ENCODE data around the gene FGD5. TPM values are rescaled to one million over a fixed set of nuclear protein-coding genes. Genes with fewer than 3 reads are reported as not detected.

FGD5 gene
- total RNA-seq, 1 donor, result 0.18 TPM

DNA sequence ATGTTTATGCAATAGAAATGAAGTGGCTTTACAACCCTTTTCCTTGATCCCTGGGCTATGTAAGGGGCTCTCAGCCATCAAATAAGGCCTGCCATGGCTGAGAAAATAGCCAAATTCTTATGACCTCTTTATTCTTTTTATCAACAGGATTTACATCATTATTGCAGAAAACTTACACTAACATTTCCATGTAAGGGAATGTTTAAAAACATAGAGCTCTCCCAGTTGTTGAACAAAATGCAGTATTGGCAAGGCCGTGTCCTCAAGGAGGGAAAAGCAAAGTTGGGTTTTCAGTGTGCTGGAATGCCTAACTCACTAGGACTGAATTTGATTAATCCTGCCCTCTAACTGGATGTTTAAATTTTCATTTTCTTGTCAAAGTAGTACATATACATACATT, 150.9 kb downstream of the FGD5 start:
- no peak for DNase-seq (ENCODE audit: low read depth)
- TF ChIP-seq, protein P1, sequence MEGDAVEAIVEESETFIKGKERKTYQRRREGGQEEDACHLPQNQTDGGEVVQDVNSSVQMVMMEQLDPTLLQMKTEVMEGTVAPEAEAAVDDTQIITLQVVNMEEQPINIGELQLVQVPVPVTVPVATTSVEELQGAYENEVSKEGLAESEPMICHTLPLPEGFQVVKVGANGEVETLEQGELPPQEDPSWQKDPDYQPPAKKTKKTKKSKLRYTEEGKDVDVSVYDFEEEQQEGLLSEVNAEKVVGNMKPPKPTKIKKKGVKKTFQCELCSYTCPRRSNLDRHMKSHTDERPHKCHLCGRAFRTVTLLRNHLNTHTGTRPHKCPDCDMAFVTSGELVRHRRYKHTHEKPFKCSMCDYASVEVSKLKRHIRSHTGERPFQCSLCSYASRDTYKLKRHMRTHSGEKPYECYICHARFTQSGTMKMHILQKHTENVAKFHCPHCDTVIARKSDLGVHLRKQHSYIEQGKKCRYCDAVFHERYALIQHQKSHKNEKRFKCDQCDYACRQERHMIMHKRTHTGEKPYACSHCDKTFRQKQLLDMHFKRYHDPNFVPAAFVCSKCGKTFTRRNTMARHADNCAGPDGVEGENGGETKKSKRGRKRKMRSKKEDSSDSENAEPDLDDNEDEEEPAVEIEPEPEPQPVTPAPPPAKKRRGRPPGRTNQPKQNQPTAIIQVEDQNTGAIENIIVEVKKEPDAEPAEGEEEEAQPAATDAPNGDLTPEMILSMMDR (IDR thresholded peaks at IDR 0.05; ENCODE audit: insufficient read depth, low read length), result no peak

GRCh38 chr3:14976317-14976716, 157.6 kb downstream of the FGD5 start:
- H3K4me3 ChIP-seq (ENCODE audit: low read depth, low read length), result no peak overlapping the region
- TF ChIP-seq, protein P1 (IDR thresholded peaks at IDR 0.05; ENCODE audit: insufficient read depth, low read length), result no peak
- no peak for DNase-seq (ENCODE audit: low read depth)

More for the DNA sequence above, 150.9 kb downstream of the FGD5 start:
- H3K4me3 ChIP-seq (ENCODE audit: low read depth, low read length), result no peak overlapping the region

DNA sequence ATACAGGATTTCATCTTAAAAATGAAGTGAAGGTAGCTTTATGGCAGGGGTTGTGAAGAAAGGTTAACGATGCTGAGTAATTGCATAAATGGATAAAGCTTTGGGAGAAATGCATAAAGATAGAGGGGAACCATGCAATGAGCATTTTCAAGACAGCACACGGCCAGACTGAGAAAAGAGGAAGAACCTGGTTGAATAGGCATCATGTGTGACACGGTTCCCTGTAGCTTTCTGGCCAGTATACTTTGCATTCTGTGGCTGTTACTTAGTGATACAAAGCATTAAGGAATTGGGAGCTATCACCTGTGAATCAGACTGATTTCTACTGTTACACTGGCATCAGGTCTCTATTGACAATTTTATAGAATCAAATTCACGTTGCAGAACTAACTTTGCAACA, 161.9 kb downstream of the FGD5 start:
- no peak overlapping the region for H3K4me3 ChIP-seq (ENCODE audit: low read depth, low read length)
- DNase-seq (ENCODE audit: low read depth), result no peak
- TF ChIP-seq, protein P1 (IDR thresholded peaks at IDR 0.05; ENCODE audit: insufficient read depth, low read length), result no peak

Other genes starting within 250 kb of the FGD5 start
- gene CCDC174, start 167.2 kb upstream of the FGD5 start, total RNA-seq (ENCODE audit: low replicate concordance), result 11.5 and 40.5 TPM in 2 replicates
- not detected in 2 replicates for gene C3orf20, start 143.8 kb upstream of the FGD5 start, total RNA-seq (ENCODE audit: low replicate concordance)
- 13.0 and 33.8 TPM in 2 replicates for gene NR2C2, start 128.6 kb downstream of the FGD5 start, total RNA-seq (ENCODE audit: low replicate concordance)
- 12.7 and 17.0 TPM in 2 replicates for gene MRPS25, start 246.4 kb downstream of the FGD5 start, total RNA-seq (ENCODE audit: low replicate concordance)

Data from fibroblast of the aortic adventitia (primary cell).